PC-3 (cell line): Measurements from ENCODE around the gene CELF2.

Source experiments
- EZH2 ChIP-seq: fragments of 300-600 bp; sonication (generic); IDR thresholded peaks from one replicate; pipeline ENCODE4 v1.6.1; 2017; ENCODE audit warnings: antibody characterized with exemption, mild to moderate bottlenecking, low read length; ENCODE audit not compliant: unreplicated experiment
- EZH2phosphoT487 ChIP-seq: fragments of 300-600 bp; sonication (generic); IDR thresholded peaks from 2 replicates; pipeline ENCODE4 v1.6.1; 2018; ENCODE audit warnings: mild to moderate bottlenecking, antibody characterized with exemption, low read length, borderline replicate concordance
- TF ChIP-seq, protein P1 (sequence below): fragments of 300-600 bp; sonication (generic); conservative IDR thresholded peaks from 2 replicates; pipeline ENCODE4 v1.5.1; 2017; ENCODE audit warnings: antibody characterized with exemption, low read depth, mild to moderate bottlenecking, low read length

DNA sequence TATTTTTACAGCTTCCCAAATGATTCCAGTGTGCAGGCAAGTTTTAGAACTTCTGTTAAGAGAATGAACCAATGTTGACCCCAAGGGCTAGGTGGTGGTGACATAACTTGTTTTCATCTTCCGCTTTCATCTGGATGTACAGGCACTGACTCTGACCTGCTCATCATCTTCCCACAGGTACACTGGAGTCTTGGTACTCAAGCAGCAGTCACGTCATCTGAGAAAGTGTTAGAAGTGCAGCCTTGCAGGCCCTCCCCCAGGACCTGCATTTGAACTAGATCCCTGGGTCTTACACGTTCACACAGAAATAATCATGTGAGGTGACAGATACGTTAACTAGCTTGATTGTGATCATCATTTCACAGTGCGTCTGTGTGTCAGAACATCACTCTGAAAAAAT is 212.2 kb downstream of the CELF2 start:
- TF ChIP-seq, protein P1, sequence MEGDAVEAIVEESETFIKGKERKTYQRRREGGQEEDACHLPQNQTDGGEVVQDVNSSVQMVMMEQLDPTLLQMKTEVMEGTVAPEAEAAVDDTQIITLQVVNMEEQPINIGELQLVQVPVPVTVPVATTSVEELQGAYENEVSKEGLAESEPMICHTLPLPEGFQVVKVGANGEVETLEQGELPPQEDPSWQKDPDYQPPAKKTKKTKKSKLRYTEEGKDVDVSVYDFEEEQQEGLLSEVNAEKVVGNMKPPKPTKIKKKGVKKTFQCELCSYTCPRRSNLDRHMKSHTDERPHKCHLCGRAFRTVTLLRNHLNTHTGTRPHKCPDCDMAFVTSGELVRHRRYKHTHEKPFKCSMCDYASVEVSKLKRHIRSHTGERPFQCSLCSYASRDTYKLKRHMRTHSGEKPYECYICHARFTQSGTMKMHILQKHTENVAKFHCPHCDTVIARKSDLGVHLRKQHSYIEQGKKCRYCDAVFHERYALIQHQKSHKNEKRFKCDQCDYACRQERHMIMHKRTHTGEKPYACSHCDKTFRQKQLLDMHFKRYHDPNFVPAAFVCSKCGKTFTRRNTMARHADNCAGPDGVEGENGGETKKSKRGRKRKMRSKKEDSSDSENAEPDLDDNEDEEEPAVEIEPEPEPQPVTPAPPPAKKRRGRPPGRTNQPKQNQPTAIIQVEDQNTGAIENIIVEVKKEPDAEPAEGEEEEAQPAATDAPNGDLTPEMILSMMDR: no peak
- TF ChIP-seq EZH2 (no peak), EZH2phosphoT487 (no peak)
